Rectal smooth muscle tissue (tissue), 1 donor: Measurements from ENCODE around the gene NLRP4.
"Not testable (repeated sequence)": the region's sequence is repeated elsewhere in the genome, so short reads cannot be mapped to it uniquely, and the experiment has no call there.

ENCODE experiments used
- H3K27ac ChIP-seq: one replicate; pipeline ENCODE4 v1.7.0; 2013; ENCODE audit warnings: low read depth, low read length, inconsistent platforms
- H3K27me3 ChIP-seq: one replicate; pipeline ENCODE4 v1.7.0; 2013; ENCODE audit warnings: low read length; ENCODE audit not compliant: control insufficient read depth, insufficient read depth
- H3K36me3 ChIP-seq: one replicate; pipeline ENCODE4 v1.7.0; 2013; ENCODE audit warnings: low read length; ENCODE audit not compliant: control insufficient read depth, insufficient read depth
- H3K4me1 ChIP-seq: one replicate; pipeline ENCODE4 v1.7.0; 2013; ENCODE audit warnings: low read length; ENCODE audit not compliant: control insufficient read depth, insufficient read depth
- H3K4me3 ChIP-seq: one replicate; pipeline ENCODE4 v1.7.0; 2013; ENCODE audit warnings: low read length
- H3K9ac ChIP-seq: one replicate; pipeline ENCODE4 v1.7.0; 2013; ENCODE audit warnings: low read length

The NLRP4 gene

DNA sequence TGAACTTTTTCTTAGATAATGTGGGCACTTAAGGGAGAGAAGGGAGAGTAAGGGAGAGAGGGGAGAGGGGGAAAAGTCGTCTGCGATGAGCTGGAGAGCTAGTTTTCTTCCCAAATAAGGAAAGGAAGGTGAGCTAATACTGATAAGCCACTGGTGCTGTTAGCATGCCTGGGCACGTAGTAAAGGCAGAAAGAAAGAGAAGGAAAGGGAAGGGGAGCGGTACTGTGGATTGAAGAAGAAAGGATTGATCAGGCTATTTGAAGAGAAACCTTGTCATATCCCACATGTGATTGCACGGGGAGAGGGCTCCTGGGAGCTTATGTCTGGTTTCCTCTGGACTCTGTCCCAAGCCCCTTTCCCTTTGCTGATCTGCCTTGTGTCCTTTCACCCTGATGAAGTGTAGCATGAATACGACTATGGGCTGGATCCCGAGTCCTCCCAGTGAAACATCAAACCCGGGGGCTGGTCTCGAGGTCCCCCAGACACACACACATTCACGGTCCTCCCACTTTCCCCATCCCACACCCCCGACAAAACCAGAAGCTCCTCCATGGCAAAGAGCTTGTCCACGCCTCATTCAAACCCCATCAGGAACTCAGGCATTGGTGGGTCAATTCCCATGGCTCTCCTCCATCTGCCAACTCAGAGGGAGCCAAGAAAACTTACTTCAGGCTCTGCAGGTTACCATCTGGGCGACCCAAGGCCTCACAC, 65.2 kb downstream of the NLRP4 start:
- H3K4me3 ChIP-seq: no peak overlapping the region
- H3K9ac ChIP-seq: no peak overlapping the region
- no peaks in the 10 kb centered on the region for H3K36me3 ChIP-seq
- no peak overlapping the region for H3K27ac ChIP-seq
- no peaks in the 10 kb centered on the region for H3K27me3 ChIP-seq
- H3K4me1 ChIP-seq: no peaks in the 10 kb centered on the region

DNA sequence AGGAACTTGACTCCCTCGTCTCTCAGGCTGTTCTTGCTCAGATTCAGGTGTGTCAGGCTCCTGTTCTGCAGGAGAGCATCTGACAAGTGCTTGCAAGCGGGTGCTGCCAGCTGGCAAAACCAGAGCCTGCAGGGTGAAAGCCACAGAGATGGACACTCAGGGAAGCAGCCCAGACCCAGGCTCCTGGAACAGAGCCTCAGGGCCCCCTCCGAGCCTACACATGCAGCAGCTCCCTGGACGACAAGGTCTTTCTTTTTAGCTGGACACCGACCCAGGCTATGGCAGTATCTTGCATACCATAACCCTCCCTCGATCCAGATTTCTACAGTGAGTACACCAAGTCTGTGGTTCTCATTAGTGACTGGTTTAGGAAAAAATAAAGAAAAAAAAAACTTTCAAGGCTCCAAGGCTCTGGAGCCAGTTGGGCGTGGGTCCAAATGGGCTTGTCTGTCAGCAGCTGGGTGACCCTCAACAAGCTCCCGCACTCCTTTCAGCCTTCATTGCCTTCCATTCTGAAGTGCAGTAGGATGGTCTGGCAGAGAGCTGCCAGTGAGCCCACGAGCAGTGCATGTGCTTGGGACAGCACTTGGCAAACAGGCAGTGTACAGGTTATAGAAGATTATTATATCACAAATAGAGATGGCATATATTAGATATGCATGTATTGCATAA, 65.9 kb downstream of the NLRP4 start:
- Histone ChIP-seq H3K9ac (no peak overlapping the region), H3K27ac (no peak overlapping the region), H3K4me3 (no peak overlapping the region), H3K4me1 (no peaks in the 10 kb centered on the region), H3K27me3 (no peaks in the 10 kb centered on the region), H3K36me3 (no peaks in the 10 kb centered on the region)

DNA sequence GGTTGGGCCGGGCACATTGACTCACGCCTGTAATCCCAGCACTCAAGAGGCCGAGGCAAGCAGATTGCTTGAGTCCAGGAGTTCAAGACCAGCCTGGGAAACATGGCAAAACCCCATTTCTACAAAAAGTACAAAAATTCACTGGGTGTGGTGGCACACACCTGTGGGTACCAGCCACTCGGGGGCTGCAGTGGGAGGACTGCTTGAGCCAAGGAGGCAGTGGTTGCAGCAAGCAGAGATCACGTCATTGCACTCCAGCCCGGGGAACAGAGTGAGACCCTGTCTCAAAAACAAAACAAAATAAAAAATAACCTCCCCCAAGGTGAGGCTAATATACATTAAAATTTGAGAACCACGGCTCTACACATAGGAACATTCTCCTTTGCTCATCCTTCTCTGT, 70.9 kb downstream of the NLRP4 start:
- Histone ChIP-seq H3K4me1 (no peaks in the 10 kb centered on the region), H3K36me3 (no peaks in the 10 kb centered on the region), H3K4me3 (no peak overlapping the region), H3K9ac (no peak overlapping the region), H3K27me3 (no peaks in the 10 kb centered on the region), H3K27ac (no peak overlapping the region)

DNA sequence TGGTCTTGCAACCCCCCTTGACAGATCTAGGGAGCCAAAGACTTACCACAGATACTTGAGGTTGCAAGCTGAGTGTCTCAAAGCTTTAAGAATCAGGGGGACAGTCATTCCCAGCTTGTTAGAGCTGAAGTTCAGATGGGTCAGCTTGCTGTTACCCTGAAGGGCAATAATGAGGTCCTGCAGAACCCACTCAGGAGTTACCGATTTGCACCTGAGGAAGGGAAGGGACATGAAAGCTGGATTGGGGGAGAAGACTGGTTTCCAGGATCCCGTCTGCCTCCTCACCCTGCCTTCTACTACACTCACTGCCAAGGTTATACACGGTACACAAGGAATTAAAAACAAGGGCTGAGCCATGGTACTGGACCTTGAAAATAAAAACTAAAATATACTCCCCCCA, 71.4 kb downstream of the NLRP4 start:
- Histone ChIP-seq H3K4me1 (no peaks in the 10 kb centered on the region), H3K36me3 (no peaks in the 10 kb centered on the region), H3K9ac (no peak overlapping the region), H3K27ac (no peak overlapping the region), H3K27me3 (no peaks in the 10 kb centered on the region), H3K4me3 (no peak overlapping the region)

DNA sequence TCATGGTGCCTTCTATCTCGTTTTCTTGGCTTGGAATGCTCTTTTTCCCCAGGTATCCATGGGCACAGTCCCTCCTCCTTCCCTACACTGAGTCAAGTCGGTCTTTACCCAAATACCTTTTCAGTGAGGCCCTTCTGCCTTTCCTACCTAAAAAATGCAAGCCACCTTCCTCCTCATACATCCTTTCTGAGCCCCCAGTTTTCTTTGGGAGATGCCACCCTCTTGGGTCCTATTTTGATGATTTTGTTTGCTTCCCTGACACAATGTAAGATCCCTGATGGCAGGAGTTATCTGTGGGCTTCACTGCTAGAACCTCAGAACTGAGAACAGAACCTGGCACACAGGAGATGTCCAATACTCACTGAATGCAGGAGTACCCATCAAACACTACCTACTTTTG, 73.5 kb downstream of the NLRP4 start:
- Histone ChIP-seq H3K36me3 (no peaks in the 10 kb centered on the region), H3K27me3 (no peaks in the 10 kb centered on the region), H3K9ac (no peak overlapping the region), H3K4me1 (no peaks in the 10 kb centered on the region), H3K27ac (no peak overlapping the region), H3K4me3 (no peak overlapping the region)

DNA sequence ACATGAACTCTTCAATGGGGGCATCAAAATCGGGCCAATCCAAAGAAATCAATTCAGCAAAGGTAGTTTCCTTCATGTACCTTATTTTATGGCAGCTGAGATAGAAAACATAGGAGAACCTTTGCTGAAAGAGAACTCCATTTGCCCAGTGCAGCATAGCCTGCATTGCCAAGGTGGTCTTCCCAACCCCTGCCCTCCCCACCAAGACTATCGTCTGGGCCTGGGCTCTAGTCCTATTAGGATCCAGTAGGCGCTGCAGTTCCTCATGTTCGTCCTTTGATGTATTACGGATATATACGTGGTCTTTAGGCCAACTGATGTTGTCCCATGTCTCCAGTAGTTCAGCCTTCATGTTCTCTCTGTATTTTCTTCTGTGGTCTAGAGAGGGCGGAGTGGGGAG, 76.6 kb downstream of the NLRP4 start:
- Histone ChIP-seq H3K27ac (no peak overlapping the region), H3K36me3 (no peaks in the 10 kb centered on the region), H3K4me1 (no peaks in the 10 kb centered on the region), H3K27me3 (no peaks in the 10 kb centered on the region), H3K9ac (no peak overlapping the region), H3K4me3 (no peak overlapping the region)

DNA sequence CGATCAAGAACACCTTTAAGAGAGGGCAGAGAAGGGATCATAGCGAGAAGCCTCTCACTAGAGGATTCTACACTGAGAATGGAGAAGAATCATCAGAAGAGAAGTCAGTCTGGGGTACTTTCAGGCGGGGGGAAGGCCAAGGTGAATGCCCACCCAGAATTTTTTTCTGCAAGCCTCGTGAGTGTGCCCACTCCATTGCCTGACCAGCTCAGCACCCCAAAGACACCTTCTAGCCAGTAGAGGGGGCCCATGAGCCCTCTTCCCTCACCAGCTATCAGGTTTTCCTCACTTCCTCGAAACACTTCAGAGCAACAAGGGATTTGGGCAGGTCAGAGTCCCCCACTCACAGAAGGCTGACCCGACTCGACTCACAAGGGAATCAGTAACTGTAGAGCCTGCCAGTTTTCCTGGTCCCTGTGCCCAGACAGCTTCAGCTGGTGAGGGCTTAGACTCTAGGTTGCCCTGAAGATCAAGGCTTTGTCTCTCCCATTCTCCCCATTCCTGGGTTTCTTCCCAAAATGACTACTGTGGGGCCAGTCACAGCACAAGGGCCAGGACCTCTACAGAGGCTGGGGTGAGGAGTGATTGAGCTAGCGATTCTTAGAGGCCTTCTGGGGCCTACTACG, 77.4 kb downstream of the NLRP4 start:
- no peak overlapping the region for H3K27ac ChIP-seq
- no peak overlapping the region for H3K4me3 ChIP-seq
- no peak overlapping the region for H3K9ac ChIP-seq
- no peaks in the 10 kb centered on the region for H3K4me1 ChIP-seq
- no peaks in the 10 kb centered on the region for H3K36me3 ChIP-seq
- no peaks in the 10 kb centered on the region for H3K27me3 ChIP-seq

DNA sequence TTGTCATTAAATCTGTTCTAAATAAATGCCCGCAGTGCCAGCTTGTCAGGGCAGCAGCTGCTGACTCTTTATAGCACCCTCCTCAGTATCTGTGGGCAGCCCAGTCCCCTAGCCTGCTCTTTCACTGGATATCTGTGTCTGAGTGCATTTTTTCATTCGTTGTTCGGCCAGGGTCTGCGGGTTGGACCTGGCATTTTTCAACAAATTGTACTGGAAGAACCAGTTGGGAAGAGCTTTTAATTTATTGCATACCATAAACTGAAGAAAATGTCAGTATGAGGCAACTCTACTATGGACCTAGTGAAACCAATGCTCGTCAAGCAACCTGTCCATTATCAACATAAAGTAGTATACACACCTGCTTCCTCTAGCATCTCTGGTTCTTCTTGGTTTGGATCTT, 87.2 kb downstream of the NLRP4 start:
- H3K4me1 ChIP-seq: no peaks in the 10 kb centered on the region
- H3K27ac ChIP-seq: no peak overlapping the region
- H3K9ac ChIP-seq: no peak overlapping the region
- no peaks in the 10 kb centered on the region for H3K27me3 ChIP-seq
- no peak overlapping the region for H3K4me3 ChIP-seq
- H3K36me3 ChIP-seq: no peaks in the 10 kb centered on the region

DNA sequence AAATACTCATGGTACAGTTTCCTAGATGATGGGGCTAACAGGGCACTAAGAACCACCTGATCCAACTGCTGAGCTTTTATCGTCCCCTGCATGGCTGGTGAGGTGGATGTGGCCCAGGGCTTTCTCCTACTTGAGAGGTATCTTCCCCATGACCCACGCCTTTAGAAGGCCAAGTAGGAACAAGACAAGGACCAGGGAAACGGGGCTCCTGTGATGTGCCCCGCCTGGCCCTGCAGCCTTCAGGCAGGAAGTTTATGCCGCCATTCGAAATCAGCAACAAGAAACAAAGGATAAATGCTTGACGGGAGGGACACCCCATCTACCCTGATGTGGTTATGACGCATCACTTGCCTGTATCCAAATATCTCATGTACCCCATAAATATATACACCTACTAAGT, 91.7 kb downstream of the NLRP4 start:
- Histone ChIP-seq H3K4me1 (no peaks in the 10 kb centered on the region), H3K4me3 (no peak overlapping the region), H3K27me3 (no peaks in the 10 kb centered on the region), H3K27ac (no peak overlapping the region), H3K9ac (no peak overlapping the region), H3K36me3 (no peaks in the 10 kb centered on the region)

DNA sequence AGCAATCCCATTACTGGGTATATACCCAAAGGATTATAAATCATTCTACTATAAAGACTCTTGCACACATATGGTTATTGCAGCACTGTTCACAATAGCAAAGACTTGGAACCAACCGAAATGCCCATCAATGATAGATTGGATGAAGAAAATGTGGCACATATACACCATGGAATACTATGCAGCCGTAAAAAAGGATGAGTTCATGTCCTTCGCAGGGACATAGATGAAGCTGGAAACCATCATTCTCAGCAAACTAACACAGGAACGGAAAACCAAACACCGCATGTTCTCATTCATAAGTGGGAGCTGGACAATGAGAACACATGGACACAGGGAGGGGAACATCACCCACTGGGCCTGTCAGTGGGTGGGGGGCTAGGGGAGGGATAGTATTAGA, 92.9 kb downstream of the NLRP4 start:
- H3K27ac ChIP-seq, H3K4me3 ChIP-seq, H3K27me3 ChIP-seq, H3K9ac ChIP-seq, H3K36me3 ChIP-seq, H3K4me1 ChIP-seq: not testable (repeated sequence)

DNA sequence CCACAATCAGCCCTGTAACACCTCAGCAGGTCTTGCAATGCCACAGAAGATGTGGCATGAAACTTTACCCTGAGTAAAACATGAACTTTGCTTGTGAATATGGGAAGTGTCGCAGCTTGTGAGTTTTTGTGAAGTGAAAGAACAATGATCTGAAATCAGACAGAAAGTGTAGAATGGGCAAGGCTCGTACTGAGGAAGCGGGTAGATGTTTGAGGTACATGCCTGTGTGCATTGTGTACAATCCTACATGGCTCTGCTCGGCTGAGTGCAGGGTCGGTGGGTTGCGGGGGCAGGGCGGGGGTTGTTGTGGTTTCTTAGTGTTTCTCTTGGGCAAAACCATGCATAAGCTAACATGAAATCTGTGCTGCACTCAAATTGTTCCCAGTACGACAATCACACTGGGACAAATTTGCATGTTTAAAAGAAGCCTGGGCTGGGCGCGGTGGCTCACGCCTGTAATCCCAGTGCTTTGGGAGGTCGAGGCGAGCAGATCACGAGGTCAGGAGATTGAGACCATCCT, 94.7 kb downstream of the NLRP4 start:
- no peak overlapping the region for H3K9ac ChIP-seq
- no peaks in the 10 kb centered on the region for H3K4me1 ChIP-seq
- no peak overlapping the region for H3K27ac ChIP-seq
- no peaks in the 10 kb centered on the region for H3K36me3 ChIP-seq
- H3K27me3 ChIP-seq: no peaks in the 10 kb centered on the region
- no peak overlapping the region for H3K4me3 ChIP-seq
